SU-DHL-6 (cell line): ENCODE data around the gene MAP1B.

Source experiments
- H2AFZ ChIP-seq: fragments of 200-600 bp; sonication (generic); 2 replicates; pipeline ENCODE4 v1.6.1; 2014; ENCODE audit warnings: low read depth, mild to moderate bottlenecking, moderate library complexity, mixed read lengths, antibody characterized with exemption, low read length; ENCODE audit not compliant: severe bottlenecking
- H3F3A ChIP-seq: fragments of 200-600 bp; shearing (Covaris generic); 2 replicates; pipeline ENCODE4 v1.6.0; 2016; ENCODE audit warnings: antibody characterized with exemption, mild to moderate bottlenecking; ENCODE audit not compliant: insufficient read depth
- H3K27ac ChIP-seq: fragments of 200-600 bp; sonication (generic); 2 replicates; pipeline ENCODE4 v1.5.1; 2016; ENCODE audit warnings: low read depth, mild to moderate bottlenecking, low read length, moderate library complexity, mixed read lengths
- H3K27me3 ChIP-seq: fragments of 200-600 bp; sonication (generic), shearing (Covaris generic); 2 replicates; pipeline ENCODE4 v1.6.0; 2014; ENCODE audit warnings: mild to moderate bottlenecking, low read length
- H3K36me3 ChIP-seq: fragments of 200-600 bp; sonication (generic); 2 replicates; pipeline ENCODE4 v1.6.1; 2014; ENCODE audit warnings: mild to moderate bottlenecking, low read length, mixed read lengths
- H3K4me2 ChIP-seq: fragments of 300-600, 200-600 bp; shearing (Covaris generic), sonication (generic); 2 replicates; pipeline ENCODE4 v1.6.0; 2014; ENCODE audit warnings: low read length, low read depth, mild to moderate bottlenecking; ENCODE audit not compliant: poor library complexity, severe bottlenecking
- H3K4me3 ChIP-seq: fragments of 200-600 bp; sonication (generic); 2 replicates; pipeline ENCODE4 v1.5.1; 2014; ENCODE audit warnings: antibody characterized with exemption, low read length, mild to moderate bottlenecking, mixed read lengths; ENCODE audit not compliant: insufficient read depth, poor library complexity, severe bottlenecking
- H3K79me2 ChIP-seq: fragments of 200-600 bp; sonication (generic); 2 replicates; pipeline ENCODE4 v1.6.1; 2014; ENCODE audit warnings: mild to moderate bottlenecking, low read length, moderate library complexity; ENCODE audit not compliant: insufficient read depth
- H3K9ac ChIP-seq: fragments of 200-600 bp; sonication (generic); 2 replicates; pipeline ENCODE4 v1.7.0; 2014; ENCODE audit warnings: mild to moderate bottlenecking, low read length
- H3K9me2 ChIP-seq: fragments of 200-600 bp; sonication (generic); replicated peaks from 2 replicates; pipeline ENCODE4 v1.6.1; 2014; ENCODE audit warnings: low read length; ENCODE audit not compliant: insufficient read depth
- H3K9me3 ChIP-seq: fragments of 200-600 bp; sonication (generic); 2 replicates; pipeline ENCODE4 v1.6.1; 2014; ENCODE audit warnings: low read length, mixed read lengths; ENCODE audit not compliant: insufficient read depth
- H4K20me1 ChIP-seq: fragments of 200-600 bp; sonication (generic); 2 replicates; pipeline ENCODE4 v1.6.1; 2014; ENCODE audit warnings: low read depth, mild to moderate bottlenecking, antibody characterized with exemption, low read length, moderate library complexity, mixed read lengths
- EZH2phosphoT487 ChIP-seq: fragments of 200-600 bp; sonication (generic), shearing (Covaris generic); conservative IDR thresholded peaks from 2 replicates; pipeline ENCODE4 v1.6.1; 2018; ENCODE audit warnings: mild to moderate bottlenecking, antibody characterized with exemption, low read length, moderate library complexity, mixed read lengths
- TF ChIP-seq, protein P1 (sequence below): fragments of 200-600 bp; sonication (generic); IDR thresholded peaks from one replicate; pipeline ENCODE4 v1.5.1; 2017; ENCODE audit warnings: antibody characterized with exemption, mild to moderate bottlenecking, low read length, moderate library complexity; ENCODE audit not compliant: insufficient read depth, poor library complexity, severe bottlenecking

MAP1B gene

DNA sequence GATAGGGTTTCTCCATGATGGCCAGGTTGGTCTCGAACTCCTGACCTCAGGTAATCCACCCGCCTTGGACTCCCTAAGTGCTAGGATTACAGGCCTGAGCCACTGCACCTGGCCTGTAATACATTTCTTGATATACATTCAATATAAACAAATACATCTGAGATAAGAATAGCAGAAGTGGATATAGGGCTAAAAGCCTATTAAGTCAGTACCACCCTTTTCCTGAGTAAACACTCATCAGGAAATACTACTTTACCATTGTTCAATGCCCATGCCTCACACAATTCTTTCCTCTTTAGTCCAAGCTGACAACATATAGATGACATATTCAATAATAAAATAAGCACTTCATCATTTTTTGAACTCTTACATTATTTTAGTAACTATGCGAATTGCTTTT is 148.0 kb downstream of the MAP1B start:
- Histone ChIP-seq H3K27ac (no peak overlapping the region), H3K9ac (no peak overlapping the region), H2AFZ (no peak overlapping the region), H3K9me3 (no peaks in the 10 kb centered on the region), H3K79me2 (peaks cover 45% of the 10 kb centered on the region), H3K9me2 (no peaks in the 10 kb centered on the region), H3K4me3 (no peak overlapping the region), H3K36me3 (peaks cover 7% of the 10 kb centered on the region), H3K4me2 (no peak overlapping the region), H4K20me1 (no peaks in the 10 kb centered on the region; the same call in 1 of the 2 replicates), H3K27me3 (no peaks in the 10 kb centered on the region), H3F3A (no peaks in the 10 kb centered on the region)
- no peak for TF ChIP-seq EZH2phosphoT487
- TF ChIP-seq, protein P1, sequence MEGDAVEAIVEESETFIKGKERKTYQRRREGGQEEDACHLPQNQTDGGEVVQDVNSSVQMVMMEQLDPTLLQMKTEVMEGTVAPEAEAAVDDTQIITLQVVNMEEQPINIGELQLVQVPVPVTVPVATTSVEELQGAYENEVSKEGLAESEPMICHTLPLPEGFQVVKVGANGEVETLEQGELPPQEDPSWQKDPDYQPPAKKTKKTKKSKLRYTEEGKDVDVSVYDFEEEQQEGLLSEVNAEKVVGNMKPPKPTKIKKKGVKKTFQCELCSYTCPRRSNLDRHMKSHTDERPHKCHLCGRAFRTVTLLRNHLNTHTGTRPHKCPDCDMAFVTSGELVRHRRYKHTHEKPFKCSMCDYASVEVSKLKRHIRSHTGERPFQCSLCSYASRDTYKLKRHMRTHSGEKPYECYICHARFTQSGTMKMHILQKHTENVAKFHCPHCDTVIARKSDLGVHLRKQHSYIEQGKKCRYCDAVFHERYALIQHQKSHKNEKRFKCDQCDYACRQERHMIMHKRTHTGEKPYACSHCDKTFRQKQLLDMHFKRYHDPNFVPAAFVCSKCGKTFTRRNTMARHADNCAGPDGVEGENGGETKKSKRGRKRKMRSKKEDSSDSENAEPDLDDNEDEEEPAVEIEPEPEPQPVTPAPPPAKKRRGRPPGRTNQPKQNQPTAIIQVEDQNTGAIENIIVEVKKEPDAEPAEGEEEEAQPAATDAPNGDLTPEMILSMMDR: no peak

DNA sequence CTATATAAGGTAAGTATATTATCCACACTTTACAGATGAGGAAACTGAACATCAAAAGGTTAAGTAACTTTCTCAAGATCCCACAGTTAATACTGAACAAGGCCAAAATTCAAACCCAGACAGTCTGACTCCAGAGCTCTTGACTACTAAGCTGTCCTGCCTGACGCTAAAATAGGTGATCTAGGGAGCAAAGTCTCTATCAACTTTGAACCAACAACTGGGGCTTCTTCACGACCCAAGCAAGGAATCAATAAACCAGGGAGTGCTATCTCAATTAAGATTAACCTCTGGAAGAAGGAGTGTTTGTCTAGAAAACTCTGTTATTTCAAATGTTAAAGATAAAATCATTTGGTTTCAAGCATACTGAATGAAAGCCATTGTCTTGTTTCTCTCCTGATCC is 148.4 kb downstream of the MAP1B start:
- Histone ChIP-seq H3K9me2 (no peaks in the 10 kb centered on the region), H2AFZ (no peak overlapping the region), H3K4me2 (no peak overlapping the region), H4K20me1 (no peaks in the 10 kb centered on the region; the same call in 1 of the 2 replicates), H3K27me3 (no peaks in the 10 kb centered on the region), H3K9ac (no peak overlapping the region), H3K79me2 (peaks cover 49% of the 10 kb centered on the region), H3K9me3 (no peaks in the 10 kb centered on the region), H3K27ac (no peak overlapping the region), H3F3A (no peaks in the 10 kb centered on the region), H3K36me3 (peaks cover 7% of the 10 kb centered on the region), H3K4me3 (no peak overlapping the region)
- TF ChIP-seq, protein P1: no peak
- no peak for TF ChIP-seq EZH2phosphoT487

DNA sequence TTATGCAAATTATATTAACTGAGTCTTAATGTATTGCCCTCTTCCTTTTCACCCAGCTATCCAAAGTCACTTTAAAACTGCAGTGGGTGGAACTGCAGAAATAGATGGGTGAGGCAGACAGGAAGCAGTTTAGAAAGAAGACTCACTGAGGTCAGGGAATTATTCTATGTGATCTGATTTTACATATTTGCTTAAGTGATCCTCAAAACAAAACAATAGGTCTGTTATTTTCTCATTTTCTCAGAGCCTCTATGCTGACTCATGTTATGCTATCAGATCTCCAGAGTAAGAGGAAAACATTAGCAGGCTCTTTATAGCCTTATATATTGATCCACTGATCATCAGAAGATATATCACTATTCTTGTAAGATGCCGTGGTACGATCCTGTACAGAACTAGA is 149.3 kb downstream of the MAP1B start:
- TF ChIP-seq, protein P1: no peak
- no peak for TF ChIP-seq EZH2phosphoT487
- no peaks in the 10 kb centered on the region for H3F3A ChIP-seq
- no peaks in the 10 kb centered on the region for H3K9me3 ChIP-seq
- H3K4me2 ChIP-seq: no peak overlapping the region
- peaks cover 7% of the 10 kb centered on the region for H3K36me3 ChIP-seq
- no peak overlapping the region for H3K9ac ChIP-seq
- H2AFZ ChIP-seq: no peak overlapping the region
- no peaks in the 10 kb centered on the region; the same call in 1 of the 2 replicates for H4K20me1 ChIP-seq
- no peaks in the 10 kb centered on the region for H3K27me3 ChIP-seq
- H3K9me2 ChIP-seq: no peaks in the 10 kb centered on the region
- H3K27ac ChIP-seq: no peak overlapping the region
- peaks cover 45% of the 10 kb centered on the region for H3K79me2 ChIP-seq
- no peak overlapping the region for H3K4me3 ChIP-seq
